ENCODE measurements around the gene ATF6.

The ATF6 gene

GRCh38 chr1:161779393-161779792 lies 13.3 kb downstream of the ATF6 start:
- no peak overlapping the region for H3K4me3 ChIP-seq (ENCODE audit: low read depth, low read length)
- DNase-seq (ENCODE audit: low read depth), result no peak
- TF ChIP-seq, protein P1, sequence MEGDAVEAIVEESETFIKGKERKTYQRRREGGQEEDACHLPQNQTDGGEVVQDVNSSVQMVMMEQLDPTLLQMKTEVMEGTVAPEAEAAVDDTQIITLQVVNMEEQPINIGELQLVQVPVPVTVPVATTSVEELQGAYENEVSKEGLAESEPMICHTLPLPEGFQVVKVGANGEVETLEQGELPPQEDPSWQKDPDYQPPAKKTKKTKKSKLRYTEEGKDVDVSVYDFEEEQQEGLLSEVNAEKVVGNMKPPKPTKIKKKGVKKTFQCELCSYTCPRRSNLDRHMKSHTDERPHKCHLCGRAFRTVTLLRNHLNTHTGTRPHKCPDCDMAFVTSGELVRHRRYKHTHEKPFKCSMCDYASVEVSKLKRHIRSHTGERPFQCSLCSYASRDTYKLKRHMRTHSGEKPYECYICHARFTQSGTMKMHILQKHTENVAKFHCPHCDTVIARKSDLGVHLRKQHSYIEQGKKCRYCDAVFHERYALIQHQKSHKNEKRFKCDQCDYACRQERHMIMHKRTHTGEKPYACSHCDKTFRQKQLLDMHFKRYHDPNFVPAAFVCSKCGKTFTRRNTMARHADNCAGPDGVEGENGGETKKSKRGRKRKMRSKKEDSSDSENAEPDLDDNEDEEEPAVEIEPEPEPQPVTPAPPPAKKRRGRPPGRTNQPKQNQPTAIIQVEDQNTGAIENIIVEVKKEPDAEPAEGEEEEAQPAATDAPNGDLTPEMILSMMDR (IDR thresholded peaks at IDR 0.05; ENCODE audit: insufficient read depth, low read depth, low read length, missing control alignments), result no peak

GRCh38 chr1:161781995-161782394 lies 15.9 kb downstream of the ATF6 start:
- no peak overlapping the region for H3K4me3 ChIP-seq (ENCODE audit: low read depth, low read length)
- TF ChIP-seq, protein P1 (IDR thresholded peaks at IDR 0.05; ENCODE audit: insufficient read depth, low read depth, low read length, missing control alignments), result no peak
- peak; percentile 23 for DNase-seq (ENCODE audit: low read depth)

GRCh38 chr1:161782886-161783285 lies 16.8 kb downstream of the ATF6 start:
- TF ChIP-seq, protein P1 (IDR thresholded peaks at IDR 0.05; ENCODE audit: insufficient read depth, low read depth, low read length, missing control alignments), result no peak
- DNase-seq (ENCODE audit: low read depth), result no peak
- H3K4me3 ChIP-seq (ENCODE audit: low read depth, low read length), result no peak overlapping the region

DNA sequence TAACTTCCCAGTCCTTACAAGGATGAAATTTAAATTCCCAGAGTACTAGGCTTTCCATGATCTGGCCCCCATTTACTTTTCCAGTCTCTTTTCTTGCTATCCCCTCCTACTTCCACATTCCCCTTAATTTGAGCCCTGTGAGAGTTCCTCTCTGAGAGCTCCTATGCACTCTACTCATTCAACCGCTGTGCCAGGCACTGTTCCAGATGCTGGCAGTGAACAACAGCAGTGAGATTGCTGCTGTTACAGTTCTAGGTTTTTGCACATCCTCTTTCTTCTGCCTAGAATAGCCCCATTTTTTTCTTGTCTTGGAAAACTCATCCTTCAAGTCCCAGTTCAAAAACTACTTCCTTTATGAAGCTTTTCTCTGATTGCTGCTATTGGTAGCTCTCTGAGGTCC lies 18.8 kb downstream of the ATF6 start:
- H3K4me3 ChIP-seq (ENCODE audit: low read depth, low read length), result no peak overlapping the region
- TF ChIP-seq, protein P1 (IDR thresholded peaks at IDR 0.05; ENCODE audit: insufficient read depth, low read depth, low read length, missing control alignments), result no peak
- no peak for DNase-seq (ENCODE audit: low read depth)

GRCh38 chr1:161787355-161787754 lies 21.2 kb downstream of the ATF6 start:
- TF ChIP-seq, protein P1 (IDR thresholded peaks at IDR 0.05; ENCODE audit: insufficient read depth, low read depth, low read length, missing control alignments), result no peak
- no peak for DNase-seq (ENCODE audit: low read depth)
- H3K4me3 ChIP-seq (ENCODE audit: low read depth, low read length), result no peak overlapping the region

- TF ChIP-seq, protein P1 (IDR thresholded peaks at IDR 0.05; ENCODE audit: insufficient read depth, low read depth, low read length, missing control alignments), result no peak
- no peak overlapping the region for H3K4me3 ChIP-seq (ENCODE audit: low read depth, low read length)
- no peak for DNase-seq (ENCODE audit: low read depth)
Observed at GRCh38 chr1:161790587-161791317, 24.6 kb downstream of the ATF6 start.
